Heart right ventricle (tissue), 16 donors: Measurements from ENCODE around the gene ME3. TPM values are rescaled to one million over a fixed set of nuclear protein-coding genes. Genes with fewer than 3 reads are reported as not detected.
A peak's percentile ranks its signal among the peaks of the same experiment; 100 is the strongest.

Experiments
- ATAC-seq, 8 donors: fragments of 200-7000 bp; cut with Tn5 transposase; one replicate each; pipeline ENCODE4 v1.9.1; 2020; ENCODE audit warnings: mild to moderate bottlenecking in 8 of 8, moderate library complexity in 8 of 8, moderate number of reproducible peaks in 1 of 8
- DNase-seq, 2 donors: peaks; one replicate each; pipeline ENCODE4 v3.0.0-alpha.2; 2020
- H3K27ac ChIP-seq, 10 donors: fragments of 200-600 bp; sonication (generic) in 2 of 10; one replicate each; pipeline versions ENCODE4 v1.5.0 to v1.8.0; 2020 to 2022; ENCODE audit warnings: mild to moderate bottlenecking in 3 of 10
- H3K27me3 ChIP-seq, 7 donors: fragments of 200-600 bp; one replicate each; pipeline ENCODE4 v1.8.0; 2021 to 2022; ENCODE audit warnings: mild to moderate bottlenecking in 2 of 7
- H3K36me3 ChIP-seq, 9 donors: fragments of 200-600 bp; sonication (generic) in 1 of 9; one replicate each; pipeline versions ENCODE4 v1.5.0 to v1.8.0; 2020 to 2022; ENCODE audit warnings: mild to moderate bottlenecking in 2 of 9
- H3K4me1 ChIP-seq, 9 donors: fragments of 200-600 bp; sonication (generic) in 1 of 9; one replicate each; pipeline versions ENCODE4 v1.5.0 to v1.8.0; 2020 to 2022; ENCODE audit warnings: mild to moderate bottlenecking in 4 of 9
- H3K4me3 ChIP-seq, 10 donors: fragments of 200-600 bp; sonication (generic) in 2 of 10; one replicate each; pipeline versions ENCODE4 v1.5.0 to v1.8.0; 2020 to 2022; ENCODE audit warnings: mild to moderate bottlenecking in 7 of 10, moderate library complexity in 2 of 10
- H3K9me3 ChIP-seq, 11 donors: fragments of 200-600 bp in 10 of 11; sonication (generic) in 2 of 11; one replicate each; pipeline versions ENCODE4 v1.5.0 to v1.8.0; 2013 to 2022; ENCODE audit warnings: mild to moderate bottlenecking in 2 of 11, control low read depth in 1 of 11, moderate library complexity in 1 of 11
- WGBS, 2 donors: extraction: QIAGEN DNeasy Blood & Tissue Kit; methylation state at CpG; one replicate each; pipeline ENCODE4 v1.1.7; 2013; ENCODE audit warnings: inconsistent platforms in 1 of 2; 5-methylcytosine and 5-hydroxymethylcytosine counted together
- intact Hi-C, 10 donors: fragments of 100-400 bp; cut with DNase I; formaldehyde crosslinking; loops; one replicate each; pipeline versions ENCODE4 v1.11.1 to v1.14.2; 2022
- polyA plus RNA-seq, 2 donors: library from polyadenylated mRNA; stranded (reverse); fragments of 200-250 nt; gene quantifications; one replicate each; pipeline ENCODE4 v1.2.3, GENCODE V29; 2013
- total RNA-seq, 10 donors: library from RNA; stranded (reverse); fragmentation: NEBNext Ultra II Directional in 3 of 10; extraction: Animal tissue kit (Norgen Biotek cat#: 25700) in 3 of 10; gene quantifications; one replicate each; pipeline versions ENCODE4 v1.2.1 to v1.2.4, GENCODE V29; 2021 to 2023
- TF ChIP-seq, protein P1 (sequence below), 9 donors: fragments of 200-600 bp; sonication (generic) in 2 of 9; IDR thresholded peaks; one replicate each; pipeline versions ENCODE4 v1.5.0 to v1.8.0; 2021 to 2022; ENCODE audit warnings: antibody characterized with exemption in 9 of 9, mild to moderate bottlenecking in 5 of 9, moderate library complexity in 1 of 9
- donor health status: Arrhythmogenic right ventricular cardiomyopathy.
- donor health status: ischemic (EF 13 %, LVEDD 7.1; RV severe dilation, severe dysfunction).
- donor health status: healthy with polysubstance abuse.
- donor health status: DM: no; HTN: yes; CAD: no.
- donor health status: DM: no; HTN: no; CAD: no.
- donor health status: ischemic (EF 25% LVEDD 6.9; RV normal size, moderate dysfunction).
- donor health status: ischemic (EF 25% LVEDD 5.7; RV mildly dilated, moderate dysfunction).
- donor health status: healthy.
- donor health status: DM: yes; HTN: yes; CAD: no.
- donor health status: Ischemic cardiomyopathy.
- donor health status: ischemic (EF 35%, LVEDD 5.7; RV mildly dilated, moderate dysfunction).
- donor health status: nonischemic (EF 11% LVEDD 7.7; RV severe dilation, severe dysfunction).
- donor health status: DM: yes; HTN: yes; CAD: no.
- donor health status: PGD.
- donor health status: ischemic (EF 29% LVEDD 5.4; RV normal size, mild dysfunction).
- donor health status: nonischemic (EF 23%, LVEDD 6.1; RV moderate dilation, normal function).

Gene ME3
- total and polyA plus RNA-seq, 12 donors, result 17.2 to 46.8 (median 33.7) TPM

DNA sequence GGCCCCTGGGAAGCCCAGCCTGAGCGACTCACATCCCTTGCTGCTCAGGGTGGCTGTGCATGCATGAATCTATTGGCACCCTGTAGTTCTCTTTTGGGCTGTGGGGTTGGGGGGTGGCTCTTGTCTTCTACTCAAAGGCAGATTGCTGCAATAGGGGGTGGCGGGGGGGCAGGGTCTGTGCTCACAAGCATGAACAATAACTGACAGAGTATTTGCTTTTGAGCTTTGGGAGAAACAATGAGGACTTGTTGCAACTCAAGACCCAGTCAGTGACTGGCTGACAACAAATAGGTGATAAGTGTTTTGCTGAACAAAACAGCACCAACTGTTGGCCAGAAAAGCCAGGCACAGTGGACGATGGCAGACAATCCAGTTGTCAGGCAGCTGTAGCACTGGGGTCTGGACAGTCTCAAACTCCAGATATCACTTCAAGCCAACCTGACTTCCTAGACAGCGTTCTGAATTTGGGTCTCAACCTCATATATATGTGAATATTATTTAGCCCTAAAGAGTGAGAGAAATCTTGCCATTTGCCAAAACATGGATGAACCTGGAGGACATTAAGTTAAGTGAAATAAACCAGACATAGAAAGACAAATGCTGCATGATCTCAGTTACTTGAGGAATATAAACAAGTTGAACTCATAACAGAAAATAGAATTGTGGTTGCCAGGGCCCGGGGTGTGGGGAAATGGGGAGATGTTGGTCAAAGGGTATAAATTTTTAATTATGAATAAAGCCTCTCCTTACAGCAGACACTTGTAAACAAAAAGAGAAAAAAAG lies 61.7 kb downstream of the ME3 start:
- no peak for DNase-seq
- ATAC-seq, result peak; percentile 39 to 75 (median 60)
- intact Hi-C loops, result loop anchor here in 6 of 10 donors (5.0 to 10.0 kb wide), 5 partner anchors 57 to 207 kb away; partner anchors contain the start of gene PRSS23 (in 1 of the 6)
- Histone ChIP-seq H3K9me3 (peaks cover 0 to 8% (median 0%) of the 10 kb centered on the region in 11 donors), H3K4me1 (peaks cover 6 to 41% (median 26%) of the 10 kb centered on the region in 9 donors), H3K4me3 (no peak overlapping the region), H3K36me3 (no peaks in the 10 kb centered on the region), H3K27me3 (no peaks in the 10 kb centered on the region), H3K27ac (no peak overlapping the region)
- WGBS, 2 donors, result 65 to 71% methylated on average over 5 of the region's 5 CpGs
- TF ChIP-seq, protein P1, sequence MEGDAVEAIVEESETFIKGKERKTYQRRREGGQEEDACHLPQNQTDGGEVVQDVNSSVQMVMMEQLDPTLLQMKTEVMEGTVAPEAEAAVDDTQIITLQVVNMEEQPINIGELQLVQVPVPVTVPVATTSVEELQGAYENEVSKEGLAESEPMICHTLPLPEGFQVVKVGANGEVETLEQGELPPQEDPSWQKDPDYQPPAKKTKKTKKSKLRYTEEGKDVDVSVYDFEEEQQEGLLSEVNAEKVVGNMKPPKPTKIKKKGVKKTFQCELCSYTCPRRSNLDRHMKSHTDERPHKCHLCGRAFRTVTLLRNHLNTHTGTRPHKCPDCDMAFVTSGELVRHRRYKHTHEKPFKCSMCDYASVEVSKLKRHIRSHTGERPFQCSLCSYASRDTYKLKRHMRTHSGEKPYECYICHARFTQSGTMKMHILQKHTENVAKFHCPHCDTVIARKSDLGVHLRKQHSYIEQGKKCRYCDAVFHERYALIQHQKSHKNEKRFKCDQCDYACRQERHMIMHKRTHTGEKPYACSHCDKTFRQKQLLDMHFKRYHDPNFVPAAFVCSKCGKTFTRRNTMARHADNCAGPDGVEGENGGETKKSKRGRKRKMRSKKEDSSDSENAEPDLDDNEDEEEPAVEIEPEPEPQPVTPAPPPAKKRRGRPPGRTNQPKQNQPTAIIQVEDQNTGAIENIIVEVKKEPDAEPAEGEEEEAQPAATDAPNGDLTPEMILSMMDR (IDR thresholded peaks at IDR 0.05), result no peak

DNA sequence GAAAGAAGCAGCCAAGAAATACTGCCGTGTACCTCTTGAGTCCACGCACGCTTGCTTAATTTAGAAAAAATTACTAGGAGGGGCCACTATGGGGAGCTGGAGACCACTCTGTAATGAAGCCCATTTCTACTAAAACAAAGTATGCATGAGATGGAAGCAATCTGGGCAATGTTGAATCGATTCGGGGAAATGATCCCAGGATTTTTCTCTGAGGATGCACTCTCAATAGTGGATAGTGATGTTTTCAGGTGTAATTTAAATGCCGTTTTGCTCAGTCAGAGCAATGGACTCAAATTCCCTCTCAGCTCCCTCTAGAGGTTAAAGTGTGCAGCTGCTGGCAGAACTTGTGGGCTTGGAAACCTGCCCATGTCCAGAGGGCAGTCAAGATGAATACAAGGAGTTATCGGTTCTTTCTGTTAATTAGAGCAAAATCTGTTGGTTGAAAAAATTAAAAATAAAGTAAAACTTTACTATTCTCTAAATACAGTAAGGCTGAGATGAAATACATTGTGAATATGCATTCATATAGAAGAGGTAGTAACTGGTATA lies 64.1 kb downstream of the ME3 start:
- no peaks in the 10 kb centered on the region for H3K36me3 ChIP-seq
- H3K4me1 ChIP-seq, result peaks cover 6 to 41% (median 26%) of the 10 kb centered on the region in 9 donors
- ATAC-seq (peak; percentile 72 to 90 (median 86)), DNase-seq (peak; percentile 68 to 73)
- no peaks in the 10 kb centered on the region for H3K27me3 ChIP-seq
- H3K4me3 ChIP-seq, result peak overlapping the region in 4 of 10 donors; percentile 4 to 22 (median 15)
- TF ChIP-seq, protein P1 (IDR thresholded peaks at IDR 0.05), result peak; percentile 84 to 98 (median 94)
- H3K27ac ChIP-seq, result peak overlapping the region in 2 of 10 donors; percentile 13 to 15
- 4 to 6% methylated on average over 7 of the region's 7 CpGs for WGBS, 2 donors
- intact Hi-C loops, result loop anchor here (1.0 to 10.0 kb wide), 11 partner anchors 56 to 209 kb away; partner anchors contain the start of gene PRSS23 (in 4 of the 10)
- no peaks in the 10 kb centered on the region for H3K9me3 ChIP-seq

DNA sequence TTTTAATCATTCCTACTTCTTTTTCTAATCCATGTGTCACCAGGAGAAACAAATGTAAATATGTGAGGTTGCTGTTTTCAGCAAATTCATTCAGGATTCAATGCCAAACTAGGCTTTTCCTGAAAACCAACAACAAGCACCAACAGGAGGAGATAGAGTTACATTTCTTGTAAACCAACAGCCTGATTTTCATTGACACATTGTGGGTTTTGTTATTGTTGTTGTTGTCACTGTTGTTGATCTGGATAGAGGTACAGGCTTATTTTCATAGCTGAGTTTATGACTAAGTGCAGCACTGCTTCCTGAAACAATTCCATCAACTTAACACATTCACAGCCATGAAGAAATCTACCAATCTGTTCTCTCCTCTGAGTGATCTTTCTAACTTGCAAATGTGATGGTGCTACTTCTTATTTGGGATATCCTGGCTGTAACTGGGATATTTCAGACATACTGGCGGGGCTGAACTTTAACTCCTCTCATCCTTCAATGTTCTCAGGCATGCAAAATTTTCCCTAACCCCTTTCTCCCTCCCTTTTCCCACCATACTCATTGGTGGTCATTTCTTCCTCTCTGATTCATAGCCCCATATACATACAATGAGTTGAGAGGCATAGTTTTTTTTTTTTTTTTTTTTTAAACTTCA lies 65.5 kb downstream of the ME3 start:
- TF ChIP-seq, protein P1 (IDR thresholded peaks at IDR 0.05), result peak in 1 of 9 donors; percentile 10
- Histone ChIP-seq H3K36me3 (no peaks in the 10 kb centered on the region), H3K4me3 (no peak overlapping the region), H3K27ac (peak overlapping the region in 6 of 10 donors; percentile 1 to 65 (median 24)), H3K9me3 (no peaks in the 10 kb centered on the region), H3K27me3 (no peaks in the 10 kb centered on the region), H3K4me1 (peaks cover 6 to 41% (median 26%) of the 10 kb centered on the region in 9 donors)
- intact Hi-C loops, result loop anchor here (5.0 to 10.0 kb wide), 6 partner anchors 55 to 210 kb away; partner anchors contain the start of gene PRSS23 (in 3 of the 10)
- WGBS, 2 donors, result 72 to 81% methylated on average over 1 of the region's 1 CpG
- DNase-seq, result no peak
- no peak for ATAC-seq

- Histone ChIP-seq H3K9me3 (no peaks in the 10 kb centered on the region), H3K36me3 (no peaks in the 10 kb centered on the region), H3K4me3 (no peak overlapping the region), H3K4me1 (peaks cover 6 to 41% (median 26%) of the 10 kb centered on the region in 9 donors), H3K27me3 (no peaks in the 10 kb centered on the region), H3K27ac (peak overlapping the region in 3 of 10 donors; percentile 10 to 65 (median 31))
- ATAC-seq (no peak), DNase-seq (no peak)
- intact Hi-C loops, result loop anchor here (5.0 to 10.0 kb wide), 6 partner anchors 54 to 211 kb away; partner anchors contain the start of gene PRSS23 (in 3 of the 10)
- 64 to 70% methylated on average over 3 of the region's 3 CpGs for WGBS, 2 donors
- TF ChIP-seq, protein P1 (IDR thresholded peaks at IDR 0.05), result no peak
Observed at GRCh38 chr11:86606270-86606835, 66.1 kb downstream of the ME3 start.
